GM18499 (cell line): ENCODE results near the gene IFNGR2.
"Not testable (repeated sequence)": the region's sequence is repeated elsewhere in the genome, so short reads cannot be mapped to it uniquely, and the experiment has no call there.

Experiments used
- ATAC-seq: cut with Tn5 transposase; IDR thresholded peaks from one replicate; pipeline ENCODE4 v1.9.1; 2021; ENCODE audit warnings: moderate number of reproducible peaks; ENCODE audit not compliant: insufficient read depth, unreplicated experiment

The IFNGR2 gene, protein sequence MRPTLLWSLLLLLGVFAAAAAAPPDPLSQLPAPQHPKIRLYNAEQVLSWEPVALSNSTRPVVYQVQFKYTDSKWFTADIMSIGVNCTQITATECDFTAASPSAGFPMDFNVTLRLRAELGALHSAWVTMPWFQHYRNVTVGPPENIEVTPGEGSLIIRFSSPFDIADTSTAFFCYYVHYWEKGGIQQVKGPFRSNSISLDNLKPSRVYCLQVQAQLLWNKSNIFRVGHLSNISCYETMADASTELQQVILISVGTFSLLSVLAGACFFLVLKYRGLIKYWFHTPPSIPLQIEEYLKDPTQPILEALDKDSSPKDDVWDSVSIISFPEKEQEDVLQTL

DNA sequence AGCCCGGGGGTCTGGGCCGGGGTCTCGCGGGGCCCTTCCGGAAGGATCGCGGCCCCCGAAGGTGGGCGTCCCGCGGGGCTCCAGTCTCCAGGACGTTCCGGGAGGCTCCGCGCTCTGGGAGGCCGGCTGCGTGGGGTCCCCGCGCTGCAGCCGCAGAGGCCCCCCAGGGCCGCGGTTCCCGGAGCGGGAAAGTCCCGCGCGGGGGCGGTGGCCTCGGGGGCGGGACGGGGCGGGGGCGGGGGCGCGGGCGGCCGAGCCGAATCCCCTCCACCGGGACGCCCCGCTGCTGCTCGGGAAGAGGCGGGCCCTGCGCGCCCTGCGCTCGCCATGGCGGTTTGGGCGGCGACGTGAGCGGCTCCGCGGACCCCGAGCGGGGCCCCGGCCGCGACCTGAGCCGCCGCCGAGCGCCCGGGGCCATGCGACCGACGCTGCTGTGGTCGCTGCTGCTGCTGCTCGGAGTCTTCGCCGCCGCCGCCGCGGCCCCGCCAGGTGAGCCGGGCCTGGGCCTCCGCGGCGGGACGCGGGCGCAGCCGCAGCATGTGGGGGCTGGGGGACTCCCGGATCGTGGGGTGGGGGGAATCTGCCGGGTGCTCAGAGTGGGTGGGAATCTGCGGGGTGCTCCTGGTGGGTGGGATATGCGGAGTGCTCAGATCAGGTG lies at the start of gene IFNGR2:
TSS of gene IFNGR2 (plus strand) at position 286 of the 658 bp plus-strand sequence. CDS start at position 417, 131 bp downstream.
- no peak for ATAC-seq

DNA sequence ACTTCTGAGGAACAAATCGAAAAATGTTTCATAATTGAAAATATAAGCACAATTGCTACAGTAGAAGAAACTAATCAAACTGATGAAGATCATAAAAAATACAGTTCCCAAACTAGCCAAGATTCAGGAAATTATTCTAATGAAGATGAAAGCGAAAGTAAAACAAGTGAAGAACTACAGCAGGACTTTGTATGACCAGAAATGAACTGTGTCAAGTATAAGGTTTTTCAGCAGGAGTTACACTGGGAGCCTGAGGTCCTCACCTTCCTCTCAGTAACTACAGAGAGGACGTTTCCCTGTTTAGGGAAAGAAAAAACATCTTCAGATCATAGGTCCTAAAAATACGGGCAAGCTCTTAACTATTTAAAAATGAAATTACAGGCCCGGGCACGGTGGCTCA lies 47.9 kb upstream of the IFNGR2 start:
- no peak for ATAC-seq

DNA sequence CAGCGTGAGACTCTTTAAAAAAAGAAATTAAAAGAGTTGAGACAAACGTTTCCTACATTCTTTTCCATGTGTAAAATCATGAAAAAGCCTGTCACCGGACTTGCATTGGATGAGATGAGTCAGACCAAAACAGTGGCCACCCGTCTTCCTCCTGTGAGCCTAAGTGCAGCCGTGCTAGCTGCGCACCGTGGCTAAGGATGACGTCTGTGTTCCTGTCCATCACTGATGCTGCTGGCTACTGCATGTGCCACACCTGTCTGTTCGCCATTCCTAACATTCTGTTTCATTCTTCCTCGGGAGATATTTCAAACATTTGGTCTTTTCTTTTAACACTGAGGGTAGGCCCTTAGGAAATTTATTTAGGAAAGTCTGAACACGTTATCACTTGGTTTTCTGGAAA lies 47.2 kb upstream of the IFNGR2 start:
- ATAC-seq, result no peak

- no peak for ATAC-seq
Observed at GRCh38 chr21:33357177-33357576, 46.0 kb upstream of the IFNGR2 start.

DNA sequence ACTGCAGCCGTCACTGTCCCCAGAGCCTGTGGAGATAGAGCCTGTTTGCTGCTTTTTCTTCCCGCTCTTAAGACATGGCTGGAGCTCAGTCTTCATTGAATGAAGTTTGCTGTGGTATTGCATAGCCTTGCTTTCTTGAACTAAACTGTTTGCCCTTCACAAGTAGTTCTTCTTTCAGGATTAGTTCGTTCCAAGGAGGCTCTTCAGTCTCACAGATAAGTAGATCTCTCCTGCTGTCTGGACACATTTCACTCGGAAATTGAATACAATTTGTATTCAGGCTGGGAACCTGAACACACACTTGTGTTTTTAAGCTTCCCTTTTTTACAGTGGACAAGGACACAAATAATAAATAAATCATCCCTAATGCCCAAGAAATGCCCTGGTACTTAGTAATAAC lies 43.8 kb upstream of the IFNGR2 start:
- no peak for ATAC-seq

GRCh38 chr21:33360281-33360680 lies 42.9 kb upstream of the IFNGR2 start:
- ATAC-seq, result no peak

DNA sequence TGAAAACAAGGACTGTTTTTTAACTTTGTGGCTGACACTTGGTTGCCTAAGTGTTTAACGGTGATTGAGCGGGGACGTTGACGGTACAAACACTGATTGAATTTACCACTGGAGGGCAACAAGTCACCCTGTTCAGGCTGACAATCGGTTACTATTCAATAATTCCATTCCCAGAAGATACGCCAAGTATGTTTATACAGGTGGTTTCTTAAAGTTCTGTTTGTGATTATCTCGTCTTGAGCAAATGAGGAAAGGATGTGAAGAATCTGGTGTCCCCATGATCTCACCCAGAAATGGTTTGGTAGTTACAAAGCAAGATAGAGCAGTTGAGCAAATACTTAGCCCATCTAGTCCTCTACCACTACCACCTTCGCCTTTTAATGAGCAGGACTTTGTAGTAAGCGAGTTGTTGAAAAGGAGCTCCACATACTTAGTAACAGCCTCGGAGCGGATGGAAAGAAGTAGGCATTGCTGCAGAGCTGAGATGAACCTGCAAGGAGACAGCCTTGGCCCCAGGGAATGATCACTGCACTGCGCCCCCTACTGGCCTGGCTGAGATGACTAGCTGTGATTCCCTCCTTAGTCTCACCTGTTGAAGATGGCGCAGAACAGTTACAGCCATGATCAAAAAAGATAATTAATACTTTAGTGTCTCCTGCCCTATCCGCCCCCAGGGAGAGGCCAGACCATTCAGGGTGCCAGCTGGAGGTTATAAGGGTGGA lies 42.2 kb upstream of the IFNGR2 start:
- ATAC-seq, result no peak

- no peak for ATAC-seq
Observed at GRCh38 chr21:33362044-33362555, 41.1 kb upstream of the IFNGR2 start.

DNA sequence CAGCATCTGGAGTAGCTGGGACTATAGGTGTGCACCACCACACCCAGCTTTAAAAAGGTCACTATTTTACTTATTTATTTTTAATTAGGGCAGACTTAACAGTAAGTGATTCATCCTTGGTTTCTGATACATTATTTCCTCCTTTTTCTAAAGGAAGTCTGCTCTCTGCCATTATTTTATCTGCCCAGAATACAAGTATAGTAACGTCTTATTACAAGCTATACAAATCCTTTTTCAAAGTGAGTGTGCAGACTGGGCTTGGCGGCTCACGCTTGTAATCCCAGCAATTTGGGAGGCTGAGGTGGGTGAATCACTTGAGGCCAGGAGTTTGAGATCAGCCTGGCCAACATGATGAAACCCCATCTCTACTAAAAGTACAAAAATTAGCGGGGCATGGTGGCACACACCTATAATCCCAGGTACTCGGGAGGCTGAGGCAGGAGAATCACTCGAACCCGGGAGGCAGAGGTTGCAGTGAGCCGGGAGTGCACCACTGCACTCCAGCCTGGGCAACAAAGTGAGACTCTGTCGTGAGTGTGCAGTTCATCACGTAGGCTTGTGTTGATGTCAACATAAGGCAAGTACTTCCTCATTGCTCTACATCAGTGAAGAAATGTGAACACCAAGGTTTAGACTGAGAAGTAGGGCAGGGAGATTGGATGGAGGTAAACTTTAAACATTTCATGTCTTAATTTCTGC lies 39.2 kb upstream of the IFNGR2 start:
- not testable (repeated sequence) for ATAC-seq

GRCh38 chr21:33364830-33365229 lies 38.4 kb upstream of the IFNGR2 start:
- ATAC-seq, result no peak

DNA sequence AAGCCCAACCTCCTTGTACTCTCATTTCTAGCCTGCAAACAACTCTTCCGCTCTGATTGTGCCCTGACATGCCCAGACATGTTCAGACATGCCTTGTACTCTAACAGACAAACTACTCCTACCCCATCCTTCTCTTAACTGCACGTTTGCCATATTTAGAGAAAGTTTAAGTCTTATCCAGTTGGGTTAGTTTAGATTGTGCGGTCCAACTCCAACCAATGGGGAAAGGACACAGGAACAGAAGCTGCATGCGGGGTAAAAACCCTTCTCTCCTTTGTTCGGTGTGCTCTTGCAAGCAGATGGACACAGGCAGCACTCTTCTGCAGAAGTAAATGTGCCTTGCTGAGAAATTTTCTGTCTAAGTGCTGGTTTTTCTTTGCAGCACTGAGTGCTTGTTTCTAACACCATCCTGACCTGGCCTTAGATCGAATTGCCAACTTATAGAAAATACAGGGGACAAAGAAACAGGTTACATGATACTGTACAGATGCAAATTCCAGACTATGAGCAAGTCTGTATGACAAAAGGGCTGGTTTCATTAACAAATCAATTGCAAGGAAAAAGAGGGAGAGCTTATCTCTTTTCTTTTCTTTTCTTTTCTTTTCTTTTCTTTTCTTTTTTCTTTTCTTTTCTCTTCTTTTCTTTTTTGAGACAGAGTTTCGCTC lies 35.8 kb upstream of the IFNGR2 start:
- ATAC-seq, result no peak

DNA sequence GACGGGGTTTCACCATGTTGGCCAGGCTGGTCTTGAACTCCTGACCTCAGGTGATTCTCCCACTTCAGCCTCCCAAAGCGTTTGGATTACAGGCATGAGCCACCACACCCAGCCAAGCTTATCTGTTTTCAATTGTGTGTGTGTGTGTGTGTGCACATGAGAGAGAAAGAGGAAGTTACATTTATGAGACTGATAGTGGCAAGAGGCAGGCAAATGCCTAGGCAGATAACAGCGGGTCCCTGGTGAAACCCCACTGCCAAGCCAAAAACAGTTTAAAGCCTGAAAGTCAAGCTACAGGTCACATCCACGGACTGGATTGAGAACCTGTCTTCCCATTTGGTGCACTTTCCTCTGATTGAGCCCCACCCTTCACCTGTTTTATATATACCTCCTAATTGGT lies 35.1 kb upstream of the IFNGR2 start:
- ATAC-seq, result no peak

GRCh38 chr21:33368576-33368975 lies 34.6 kb upstream of the IFNGR2 start:
- no peak for ATAC-seq

GRCh38 chr21:33369586-33369985 lies 33.6 kb upstream of the IFNGR2 start:
- no peak for ATAC-seq

DNA sequence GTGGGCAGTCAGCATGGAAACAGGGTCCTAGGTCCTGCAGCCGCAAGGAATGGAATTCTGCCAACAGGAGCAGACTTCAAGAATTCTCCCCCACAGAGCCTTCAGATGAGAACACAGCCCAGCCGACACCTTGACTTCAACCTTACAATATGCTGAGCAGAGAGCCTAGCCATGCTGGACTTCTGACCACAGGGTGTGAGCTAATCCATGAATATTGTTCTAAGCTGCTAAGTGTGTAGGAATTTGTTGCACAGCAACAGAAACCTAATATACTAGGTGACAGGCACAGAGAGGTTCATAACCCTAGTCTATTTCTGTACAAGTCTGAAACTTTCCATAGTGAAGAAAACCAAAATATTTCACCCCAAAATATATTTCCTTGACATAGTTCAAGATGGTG lies 32.9 kb upstream of the IFNGR2 start:
- ATAC-seq, result no peak

DNA sequence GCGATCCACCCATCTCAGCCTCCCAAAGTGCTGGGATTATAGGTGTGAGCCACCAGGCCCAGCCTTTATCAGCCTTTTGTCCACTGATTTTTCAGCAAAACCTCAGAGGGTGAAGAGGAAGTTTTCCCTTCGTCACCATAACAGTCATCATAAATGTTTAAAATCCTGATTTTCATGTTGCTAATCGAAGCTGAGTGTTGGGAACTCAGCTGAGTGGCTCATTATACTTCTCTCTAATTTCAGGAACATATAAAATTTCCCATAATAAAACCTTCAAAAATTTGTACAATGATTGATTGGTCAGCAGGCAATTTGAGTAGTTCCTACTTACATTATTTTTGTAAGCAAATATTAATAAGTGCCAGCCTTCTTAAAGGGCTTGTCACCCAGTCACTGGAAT lies 31.8 kb upstream of the IFNGR2 start:
- ATAC-seq, result no peak

- ATAC-seq, result no peak
Observed at GRCh38 chr21:33372582-33372981, 30.6 kb upstream of the IFNGR2 start.

- no peak for ATAC-seq
Observed at GRCh38 chr21:33373451-33373850, 29.8 kb upstream of the IFNGR2 start.

DNA sequence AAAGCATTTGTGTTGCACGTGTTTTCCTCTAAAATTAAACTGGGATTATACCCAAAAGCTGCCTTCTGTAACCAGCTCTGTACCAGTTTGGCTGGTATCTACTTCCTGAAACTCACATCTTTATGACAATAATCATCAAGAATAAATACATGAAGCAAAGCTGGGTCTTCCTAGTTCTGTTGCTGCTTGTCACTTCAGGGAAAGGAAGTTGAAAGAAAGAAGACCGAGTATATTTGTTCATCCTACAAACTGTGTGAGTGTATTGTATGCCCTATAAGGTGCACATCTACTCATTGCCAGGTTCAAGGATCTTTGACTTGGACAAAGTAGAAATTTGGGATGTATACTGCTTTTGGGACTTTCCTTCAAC lies 29.1 kb upstream of the IFNGR2 start:
- ATAC-seq, result no peak

DNA sequence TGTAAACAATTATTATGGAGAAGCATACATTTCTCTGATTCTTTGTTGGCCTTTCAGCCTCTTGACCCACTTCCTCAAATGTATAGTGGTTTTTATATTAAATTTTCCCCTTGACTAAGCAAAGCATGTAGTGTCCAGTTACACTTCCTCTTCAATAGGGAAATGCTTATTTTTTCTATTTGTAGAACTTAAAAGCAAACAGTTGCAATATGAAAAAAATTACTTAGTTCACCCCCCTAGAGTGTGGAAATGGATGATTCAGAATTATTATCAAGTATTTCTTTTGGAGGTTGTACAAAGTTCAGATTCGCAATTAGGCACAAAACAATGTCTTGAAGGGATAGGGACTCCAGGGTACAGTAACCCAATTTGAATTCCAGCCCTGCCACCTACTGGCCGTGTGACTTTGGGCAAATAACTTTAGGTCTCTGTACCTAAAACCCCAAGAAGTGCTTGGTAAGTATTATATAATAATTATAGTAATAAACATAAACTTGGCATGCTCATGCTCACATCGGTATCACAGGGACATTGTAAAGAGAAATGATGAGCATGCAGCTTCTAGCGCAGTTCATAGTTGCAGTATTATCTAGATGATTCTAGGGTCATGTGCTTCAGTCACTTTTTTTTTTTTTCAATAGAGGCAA lies 28.6 kb upstream of the IFNGR2 start:
- ATAC-seq, result peak; percentile 39
